Measurements from ENCODE around the gene SMTN. TPM values are rescaled to one million over a fixed set of nuclear protein-coding genes. Genes with fewer than 3 reads are reported as not detected.

SMTN gene
- total and polyA plus RNA-seq, 3 donors from 2014 or later = 31.6 to 52.5 (median 50.1) TPM

GRCh38 chr22:31091106-31091975 lies 10.2 kb downstream of the SMTN start:
- DNase-seq = no peak
- 52 to 76% methylated on average over 13 to 29 of the region's 29 CpGs for WGBS, 2 donors
- no peaks in the 10 kb centered on the region for H3K36me3 ChIP-seq (ENCODE audit: low read depth, missing control alignments)
- no peak overlapping the region for H3K4me3 ChIP-seq
- no peak for TF ChIP-seq POLR2A (IDR thresholded peaks at IDR 0.05)
- TF ChIP-seq CTCF (IDR thresholded peaks at IDR 0.05) = no peak
- intact Hi-C loops (cut with DNase I; ENCODE audit: low total_unique reads) = loop anchor here (10.0 kb wide), 1 partner anchor 53 kb away; the partner anchor contains the start of gene PLA2G3
- H3K27me3 ChIP-seq = no peaks in the 10 kb centered on the region
- peak overlapping the region in 1 of 2 donors; percentile 39 for H3K27ac ChIP-seq
- no peaks in the 10 kb centered on the region for H3K4me1 ChIP-seq
- no peaks in the 10 kb centered on the region for H3K9me3 ChIP-seq

GRCh38 chr22:31092161-31092560 lies 11.0 kb downstream of the SMTN start:
- intact Hi-C loops (cut with DNase I; ENCODE audit: low total_unique reads) = loop anchor here (10.0 kb wide), 1 partner anchor 53 kb away; the partner anchor contains the start of gene PLA2G3
- TF ChIP-seq POLR2A (IDR thresholded peaks at IDR 0.05) (no peak), CTCF (IDR thresholded peaks at IDR 0.05) (no peak)
- Histone ChIP-seq H3K9me3 (no peaks in the 10 kb centered on the region), H3K4me3 (no peak overlapping the region), H3K36me3 (ENCODE audit: low read depth, missing control alignments) (no peaks in the 10 kb centered on the region), H3K4me1 (no peaks in the 10 kb centered on the region), H3K27ac (no peak overlapping the region), H3K27me3 (no peaks in the 10 kb centered on the region)
- no peak for DNase-seq
- WGBS, 2 donors = 93 to 97% methylated on average over 7 to 9 of the region's 9 CpGs

GRCh38 chr22:31093086-31093850 lies 12.2 kb downstream of the SMTN start:
- 87 to 91% methylated on average over 22 to 30 of the region's 33 CpGs for WGBS, 2 donors
- intact Hi-C loops (cut with DNase I; ENCODE audit: low total_unique reads) = loop anchor here (10.0 kb wide), 1 partner anchor 52 kb away; the partner anchor contains the start of gene PLA2G3
- Histone ChIP-seq H3K36me3 (ENCODE audit: low read depth, missing control alignments) (no peaks in the 10 kb centered on the region), H3K27ac (no peak overlapping the region), H3K4me1 (no peaks in the 10 kb centered on the region), H3K27me3 (no peaks in the 10 kb centered on the region), H3K4me3 (no peak overlapping the region), H3K9me3 (no peaks in the 10 kb centered on the region)
- TF ChIP-seq CTCF (IDR thresholded peaks at IDR 0.05) (no peak), POLR2A (IDR thresholded peaks at IDR 0.05) (no peak)
- no peak for DNase-seq

- no peak overlapping the region for H3K27ac ChIP-seq
- no peaks in the 10 kb centered on the region for H3K27me3 ChIP-seq
- H3K4me1 ChIP-seq = no peaks in the 10 kb centered on the region
- WGBS, 2 donors = 49 to 72% methylated on average over 5 of the region's 5 CpGs
- TF ChIP-seq CTCF (IDR thresholded peaks at IDR 0.05) = no peak
- TF ChIP-seq POLR2A (IDR thresholded peaks at IDR 0.05) = no peak
- no peak overlapping the region for H3K4me3 ChIP-seq
- intact Hi-C loops (cut with DNase I; ENCODE audit: low total_unique reads) = loop anchor here (10.0 kb wide), 1 partner anchor 51 kb away; the partner anchor contains the start of gene PLA2G3
- DNase-seq = no peak
- no peaks in the 10 kb centered on the region for H3K9me3 ChIP-seq
- no peaks in the 10 kb centered on the region for H3K36me3 ChIP-seq (ENCODE audit: low read depth, missing control alignments)
Measured at GRCh38 chr22:31094021-31094551, 13.0 kb downstream of the SMTN start.

Measured in testis (tissue), 3 donors.